HG03139 (cell line): Measurements from ENCODE around the gene RYR1.
"Not testable (repeated sequence)": the region's sequence is repeated elsewhere in the genome, so short reads cannot be mapped to it uniquely, and the experiment has no call there.

Experiments
- ATAC-seq: cut with Tn5 transposase; IDR thresholded peaks from one replicate; pipeline ENCODE4 v1.9.1; 2021; ENCODE audit not compliant: unreplicated experiment

Gene RYR1

GRCh38 chr19:38559428-38560401, 126.2 kb downstream of the RYR1 start:
- peak; percentile 47 for ATAC-seq

GRCh38 chr19:38561053-38561606, 127.6 kb downstream of the RYR1 start:
- ATAC-seq, result no peak

- ATAC-seq, result no peak
Measured at GRCh38 chr19:38561658-38562057, 128.2 kb downstream of the RYR1 start.

- ATAC-seq, result no peak
Measured at GRCh38 chr19:38562096-38562495, 128.6 kb downstream of the RYR1 start.

GRCh38 chr19:38563475-38563874, 130.0 kb downstream of the RYR1 start:
- ATAC-seq, result no peak

- ATAC-seq, result no peak
Measured at GRCh38 chr19:38564981-38565690, 131.6 kb downstream of the RYR1 start.

- no peak for ATAC-seq
Measured at GRCh38 chr19:38565691-38566105, 132.2 kb downstream of the RYR1 start.

- ATAC-seq, result no peak
Measured at GRCh38 chr19:38569368-38569983, 136.0 kb downstream of the RYR1 start.

- ATAC-seq, result no peak
Measured at GRCh38 chr19:38571682-38572081, 138.2 kb downstream of the RYR1 start.

GRCh38 chr19:38577826-38578225, 144.3 kb downstream of the RYR1 start:
- no peak for ATAC-seq

GRCh38 chr19:38579304-38579703, 145.8 kb downstream of the RYR1 start:
- ATAC-seq, result not testable (repeated sequence)

GRCh38 chr19:38580080-38580479, 146.6 kb downstream of the RYR1 start:
- no peak for ATAC-seq

- ATAC-seq, result no peak
Measured at GRCh38 chr19:38583219-38583984, 149.9 kb downstream of the RYR1 start.

- ATAC-seq, result no peak
Measured at GRCh38 chr19:38583985-38584305, 150.5 kb downstream of the RYR1 start.

GRCh38 chr19:38587562-38587961, 154.1 kb downstream of the RYR1 start:
- no peak for ATAC-seq

- ATAC-seq, result no peak
Measured at GRCh38 chr19:38588041-38588440, 154.6 kb downstream of the RYR1 start.

- no peak for ATAC-seq
Measured at GRCh38 chr19:38592940-38593339, 159.4 kb downstream of the RYR1 start.

- no peak for ATAC-seq
Measured at GRCh38 chr19:38596057-38596981, 162.8 kb downstream of the RYR1 start.

- ATAC-seq, result no peak
Measured at GRCh38 chr19:38597075-38597474, 163.6 kb downstream of the RYR1 start.

GRCh38 chr19:38599722-38600121, 166.2 kb downstream of the RYR1 start:
- ATAC-seq, result no peak
